CD14-positive monocyte (primary cell): Measurements from ENCODE around the gene PSMD13. TPM values are rescaled to one million over a fixed set of nuclear protein-coding genes. Genes with fewer than 3 reads are reported as not detected.
A peak's percentile ranks its signal among the peaks of the same experiment; 100 is the strongest.
"Not testable (repeated sequence)": the region's sequence is repeated elsewhere in the genome, so short reads cannot be mapped to it uniquely, and the experiment has no call there.

ENCODE experiments used
- DNase-seq, 3 donors: peaks; one replicate each; pipeline ENCODE4 v3.0.0-alpha.2; 2011 to 2022
- H2AFZ ChIP-seq: 2 replicates; pipeline ENCODE4 v1.6.0; 2012; ENCODE audit warnings: mild to moderate bottlenecking, low read depth, low read length, inconsistent platforms; ENCODE audit not compliant: insufficient read depth, poor library complexity, severe bottlenecking
- H3K27ac ChIP-seq, 2 donors: 1 replicate in 1 of 2; 2 replicates in 1 of 2; pipeline ENCODE4 v1.5.1; 2012 to 2013; ENCODE audit warnings: low read length in 2 of 2, control low read depth in 1 of 2, inconsistent platforms in 1 of 2, low read depth in 1 of 2, mild to moderate bottlenecking in 1 of 2
- H3K27me3 ChIP-seq, 2 donors: one replicate each; pipeline versions ENCODE4 v1.6.0 to v1.6.1; 2011 to 2013; ENCODE audit warnings: low read length in 2 of 2; ENCODE audit not compliant: control insufficient read depth in 2 of 2, insufficient read depth in 2 of 2
- H3K36me3 ChIP-seq, 2 donors: replicated peaks in 1 of 2; 1 replicate in 1 of 2; 2 replicates in 1 of 2; pipeline versions ENCODE4 v1.5.1 to v1.6.1; 2012 to 2013; ENCODE audit warnings: low read length in 2 of 2, control low read depth in 1 of 2, inconsistent platforms in 1 of 2, mild to moderate bottlenecking in 1 of 2; ENCODE audit not compliant: insufficient read depth in 2 of 2, control insufficient read depth in 1 of 2
- H3K4me1 ChIP-seq, 2 donors: 1 replicate in 1 of 2; 2 replicates in 1 of 2; pipeline versions ENCODE4 v1.5.1 to v1.6.1; 2012 to 2013; ENCODE audit warnings: low read length in 2 of 2, control low read depth in 1 of 2, inconsistent platforms in 1 of 2, mild to moderate bottlenecking in 1 of 2, moderate library complexity in 1 of 2; ENCODE audit not compliant: insufficient read depth in 2 of 2, control insufficient read depth in 1 of 2
- H3K4me2 ChIP-seq: replicated peaks from 2 replicates; pipeline ENCODE3; 2012; ENCODE audit warnings: low read length, moderate library complexity, mild to moderate bottlenecking; ENCODE audit not compliant: poor library complexity, severe bottlenecking; ENCODE audit errors: extremely low read depth
- H3K4me3 ChIP-seq, 3 experiments: fragments of 200-600 bp in 1 of 3; sonication (generic) in 1 of 3; replicated peaks in 1 of 3; 1 replicate in 2 of 3; 2 replicates in 1 of 3; pipeline ENCODE4 v1.5.1; 2011 to 2013; ENCODE audit warnings: low read length in 3 of 3, mild to moderate bottlenecking in 3 of 3, control low read depth in 2 of 3, low read depth in 2 of 3, inconsistent platforms in 1 of 3, moderate library complexity in 1 of 3
- H3K79me2 ChIP-seq: 2 replicates; pipeline ENCODE4 v1.6.0; 2012; ENCODE audit warnings: mild to moderate bottlenecking, control low read depth, inconsistent platforms, low read length, moderate library complexity; ENCODE audit not compliant: insufficient read depth
- H3K9ac ChIP-seq: 2 replicates; pipeline ENCODE4 v1.6.0; 2017; ENCODE audit warnings: low read length, mild to moderate bottlenecking; ENCODE audit not compliant: insufficient read depth, poor library complexity, severe bottlenecking
- H3K9me3 ChIP-seq, 2 donors: replicated peaks in 1 of 2; 1 replicate in 1 of 2; 2 replicates in 1 of 2; pipeline versions ENCODE4 v1.5.1 to v1.6.1; 2012 to 2013; ENCODE audit warnings: low read length in 2 of 2, control low read depth in 1 of 2; ENCODE audit not compliant: control insufficient read depth in 1 of 2, insufficient read depth in 1 of 2
- H4K20me1 ChIP-seq: 2 replicates; pipeline ENCODE4 v1.6.0; 2012; ENCODE audit warnings: mild to moderate bottlenecking, low read length, control low read depth, moderate library complexity; ENCODE audit not compliant: insufficient read depth
- H3K27ac Mint-ChIP-seq, 7 donors: one replicate each; pipeline ENCODE4 v1.8.0; 2020; ENCODE audit warnings: mild to moderate bottlenecking in 7 of 7, mixed read lengths in 7 of 7, moderate library complexity in 6 of 7, inconsistent platforms in 2 of 7
- H3K27me3 Mint-ChIP-seq, 3 donors: one replicate each; pipeline ENCODE4 v1.8.0; 2021 to 2022; ENCODE audit warnings: low read depth in 3 of 3, mild to moderate bottlenecking in 3 of 3, mixed read lengths in 3 of 3, moderate library complexity in 3 of 3, inconsistent platforms in 1 of 3
- H3K36me3 Mint-ChIP-seq, 2 donors: one replicate each; pipeline ENCODE4 v1.8.0; 2020; ENCODE audit warnings: mixed read lengths in 2 of 2, inconsistent platforms in 1 of 2, mild to moderate bottlenecking in 1 of 2
- H3K4me1 Mint-ChIP-seq: one replicate; pipeline ENCODE4 v1.8.0; 2020; ENCODE audit warnings: mild to moderate bottlenecking, mixed read lengths
- H3K4me3 Mint-ChIP-seq, 2 donors: one replicate each; pipeline ENCODE4 v1.8.0; 2020; ENCODE audit warnings: mild to moderate bottlenecking in 2 of 2, mixed read lengths in 2 of 2, moderate library complexity in 1 of 2
- H3K9me3 Mint-ChIP-seq, 7 donors: one replicate each; pipeline ENCODE4 v1.8.0; 2020 to 2022; ENCODE audit warnings: mixed read lengths in 7 of 7, mild to moderate bottlenecking in 6 of 7, moderate library complexity in 6 of 7, inconsistent platforms in 2 of 7
- WGBS: methylation state at CpG from one replicate; pipeline ENCODE4 v1.1.5; 2013; ENCODE audit warnings: missing lambda C conversion rate; ENCODE audit not compliant: insufficient coverage; 5-methylcytosine and 5-hydroxymethylcytosine counted together
- intact Hi-C, 2 donors: fragments of 100-400 bp; cut with micrococcal nuclease; formaldehyde crosslinking; loops; one replicate each; pipeline versions ENCODE4 v1.15.0 to v1.15.1; 2023
- polyA plus RNA-seq, 3 donors: library from polyadenylated mRNA; depleted of rRNA in 1 of 3; unstranded in 2 of 3; stranded (reverse) in 1 of 3; fragments of 300-500 nt in 2 of 3; fragments of >200 nt in 1 of 3; fragmentation: Illumina TruSeq in 2 of 3; gene quantifications; 1 replicate in 2 of 3; 2 replicates in 1 of 3; pipeline ENCODE4 v1.2.3, GENCODE V29; 2012 to 2021
- TF ChIP-seq, protein P1 (sequence below): fragments of 200-600 bp; IDR thresholded peaks from one replicate; pipeline ENCODE4 v1.8.0; 2022; ENCODE audit warnings: antibody characterized with exemption, mild to moderate bottlenecking

PSMD13 gene
- polyA plus RNA-seq, 3 donors, result 136 to 272 (median 218) TPM

GRCh38 chr11:218815-219593, 17.8 kb upstream of the PSMD13 start:
- intact Hi-C loops, result no loop called here

DNA sequence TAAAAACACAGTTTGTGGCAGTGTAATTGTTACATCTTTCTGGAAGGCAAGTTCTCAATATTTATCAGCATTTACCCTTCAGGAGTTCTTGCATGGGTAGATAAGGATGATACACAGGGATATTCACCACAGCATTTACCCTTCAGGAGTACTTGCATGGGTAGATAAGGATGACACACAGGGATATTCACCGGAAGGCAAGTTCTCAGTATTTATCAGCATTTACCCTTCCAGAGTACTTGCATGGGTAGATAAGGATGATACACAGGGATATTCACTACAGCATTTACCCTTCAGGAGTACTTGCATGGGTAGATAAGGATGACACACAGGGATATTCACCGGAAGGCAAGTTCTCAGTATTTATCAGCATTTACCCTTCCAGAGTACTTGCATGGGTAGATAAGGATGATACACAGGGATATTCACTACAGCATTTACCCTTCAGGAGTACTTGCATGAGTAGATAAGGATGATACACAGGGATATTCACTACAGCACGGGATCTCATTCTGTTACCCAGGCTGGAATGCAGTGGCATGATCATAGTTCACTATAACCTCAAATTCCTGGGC, 16.0 kb upstream of the PSMD13 start:
- H2AFZ ChIP-seq, H3K27me3 ChIP-seq, H3K79me2 ChIP-seq, H3K4me3 Mint-ChIP-seq, H3K27ac ChIP-seq, H3K4me3 ChIP-seq, H3K4me2 ChIP-seq, H4K20me1 ChIP-seq, H3K9me3 ChIP-seq, H3K4me1 Mint-ChIP-seq, H3K9me3 Mint-ChIP-seq, H3K9ac ChIP-seq, H3K27ac Mint-ChIP-seq, H3K4me1 ChIP-seq, intact Hi-C loops, DNase-seq, H3K27me3 Mint-ChIP-seq: not testable (repeated sequence)
- H3K36me3 ChIP-seq, result peaks cover 7 to 14% of the 10 kb centered on the region in 2 donors
- H3K36me3 Mint-ChIP-seq, result peaks cover 26 to 32% of the 10 kb centered on the region in 2 donors
- 100% methylated on average over 1 of the region's 3 CpGs for WGBS

More at GRCh38 chr11:218815-219593, 17.8 kb upstream of the PSMD13 start:
- H3K4me1 ChIP-seq, result no peaks in the 10 kb centered on the region
- H3K27me3 ChIP-seq, result no peaks in the 10 kb centered on the region
- H3K4me3 ChIP-seq, result no peak overlapping the region
- H3K9me3 ChIP-seq, result no peaks in the 10 kb centered on the region
- H4K20me1 ChIP-seq, result peaks cover 13% of the 10 kb centered on the region
- TF ChIP-seq, protein P1, sequence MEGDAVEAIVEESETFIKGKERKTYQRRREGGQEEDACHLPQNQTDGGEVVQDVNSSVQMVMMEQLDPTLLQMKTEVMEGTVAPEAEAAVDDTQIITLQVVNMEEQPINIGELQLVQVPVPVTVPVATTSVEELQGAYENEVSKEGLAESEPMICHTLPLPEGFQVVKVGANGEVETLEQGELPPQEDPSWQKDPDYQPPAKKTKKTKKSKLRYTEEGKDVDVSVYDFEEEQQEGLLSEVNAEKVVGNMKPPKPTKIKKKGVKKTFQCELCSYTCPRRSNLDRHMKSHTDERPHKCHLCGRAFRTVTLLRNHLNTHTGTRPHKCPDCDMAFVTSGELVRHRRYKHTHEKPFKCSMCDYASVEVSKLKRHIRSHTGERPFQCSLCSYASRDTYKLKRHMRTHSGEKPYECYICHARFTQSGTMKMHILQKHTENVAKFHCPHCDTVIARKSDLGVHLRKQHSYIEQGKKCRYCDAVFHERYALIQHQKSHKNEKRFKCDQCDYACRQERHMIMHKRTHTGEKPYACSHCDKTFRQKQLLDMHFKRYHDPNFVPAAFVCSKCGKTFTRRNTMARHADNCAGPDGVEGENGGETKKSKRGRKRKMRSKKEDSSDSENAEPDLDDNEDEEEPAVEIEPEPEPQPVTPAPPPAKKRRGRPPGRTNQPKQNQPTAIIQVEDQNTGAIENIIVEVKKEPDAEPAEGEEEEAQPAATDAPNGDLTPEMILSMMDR, result no peak
- H3K9ac ChIP-seq, result no peak overlapping the region
- H3K4me3 Mint-ChIP-seq, result no peak overlapping the region
- H3K36me3 ChIP-seq, result peaks cover 24% of the 10 kb centered on the region in 2 donors
- no peak overlapping the region for H3K4me2 ChIP-seq
- H3K9me3 Mint-ChIP-seq, result no peaks in the 10 kb centered on the region
- WGBS, result 92% methylated on average over 24 of the region's 29 CpGs
- peak overlapping the region in 1 of 7 donors; percentile 10 for H3K27ac Mint-ChIP-seq
- peaks cover 1% of the 10 kb centered on the region for H3K4me1 Mint-ChIP-seq
- no peaks in the 10 kb centered on the region for H3K79me2 ChIP-seq
- peaks cover 0 to 2% (median 0%) of the 10 kb centered on the region in 3 donors for H3K27me3 Mint-ChIP-seq
- peaks cover 38 to 43% of the 10 kb centered on the region in 2 donors for H3K36me3 Mint-ChIP-seq
- no peak overlapping the region for H2AFZ ChIP-seq
- H3K27ac ChIP-seq, result no peak overlapping the region
- no peak for DNase-seq
